Endothelial cell of umbilical vein (primary cell): ENCODE measurements around the gene EPHA4. TPM values are rescaled to one million over a fixed set of nuclear protein-coding genes. Genes with fewer than 3 reads are reported as not detected.

Source experiments
- BruUV-seq: library from RNA; stranded (reverse); fragments of 400-500 nt; replicated peaks from 2 replicates; lab custom pipeline; 2021; lab: Mats Ljungman, UMichigan
- CTCF ChIA-PET: fragments of 300-600, 350-600 bp; sonication (Branson Sonifier 250); formaldehyde crosslinking; loops from one replicate; lab custom pipeline; 2021; ENCODE audit warnings: antibody characterized with exemption, inconsistent platforms; lab: Charles Lee
- POLR2A ChIA-PET: fragments of 300-600, 350-600 bp; sonication (Branson Sonifier 250); formaldehyde crosslinking; loops from one replicate; lab custom pipeline; 2021; ENCODE audit warnings: antibody characterized with exemption, inconsistent platforms; lab: Charles Lee
- DNase-seq: peaks from one replicate; pipeline ENCODE4 v3.0.0-alpha.2; 2011; ENCODE audit warnings: low read depth, low spot score
- FAIRE-seq: peaks from 2 replicates; lab custom pipeline; 2011; peaks lifted over from hg19 to GRCh38; lab: Jason Lieb, UNC
- H2AFZ ChIP-seq: 2 replicates; pipeline ENCODE4 v1.6.0; 2012; ENCODE audit warnings: low read depth, low read length, control low read depth, inconsistent platforms
- H3K27ac ChIP-seq: 2 replicates; pipeline ENCODE4 v1.5.1; 2011; ENCODE audit warnings: low read depth, mild to moderate bottlenecking, control low read depth, low read length, moderate library complexity; ENCODE audit not compliant: insufficient read depth
- H3K27me3 ChIP-seq, 2 experiments: 2 replicates each; pipeline versions ENCODE4 v1.6.0 to v1.6.1; 2011; ENCODE audit warnings: low read length in 2 of 2, mixed read lengths in 1 of 2; ENCODE audit not compliant: control insufficient read depth in 2 of 2, insufficient read depth in 2 of 2
- H3K36me3 ChIP-seq, 2 experiments: 2 replicates in 1 of 2; 3 replicates in 1 of 2; pipeline ENCODE4 v1.5.1; 2011; ENCODE audit warnings: low read length in 2 of 2, mild to moderate bottlenecking in 1 of 2, moderate library complexity in 1 of 2; ENCODE audit not compliant: control insufficient read depth in 2 of 2, insufficient read depth in 2 of 2; ENCODE audit errors: extremely low read depth in 1 of 2
- H3K4me1 ChIP-seq: 3 replicates; pipeline ENCODE4 v1.5.1; 2011; ENCODE audit warnings: mild to moderate bottlenecking, low read length; ENCODE audit not compliant: control insufficient read depth, insufficient read depth; ENCODE audit errors: extremely low read depth
- H3K4me2 ChIP-seq: 2 replicates; pipeline ENCODE4 v1.6.1; 2011; ENCODE audit warnings: low read length, control low read depth, mixed read lengths; ENCODE audit not compliant: insufficient read depth
- H3K4me3 ChIP-seq, 3 experiments: fragments of 200-600 bp in 1 of 3; sonication (generic), shearing (Covaris generic) in 1 of 3; replicated peaks in 1 of 3; 2 replicates each; pipeline ENCODE4 v1.5.1; 2011 to 2016; ENCODE audit warnings: control low read depth in 3 of 3, low read length in 3 of 3, mild to moderate bottlenecking in 2 of 3, inconsistent platforms in 1 of 3, low read depth in 1 of 3, moderate library complexity in 1 of 3; ENCODE audit not compliant: insufficient read depth in 1 of 3
- H3K79me2 ChIP-seq: 2 replicates; pipeline ENCODE4 v1.6.0; 2012; ENCODE audit warnings: low read length, inconsistent platforms; ENCODE audit not compliant: control insufficient read depth, insufficient read depth
- H3K9ac ChIP-seq: replicated peaks from 2 replicates; pipeline ENCODE3; 2011; ENCODE audit warnings: low read length, control low read depth; ENCODE audit not compliant: insufficient read depth; ENCODE audit errors: extremely low read depth
- H3K9me1 ChIP-seq: replicated peaks from 3 replicates; pipeline ENCODE4 v1.6.0; 2011; ENCODE audit warnings: mild to moderate bottlenecking, low read length; ENCODE audit not compliant: control insufficient read depth, insufficient read depth; ENCODE audit errors: extremely low read depth
- H3K9me3 ChIP-seq: replicated peaks from 2 replicates; pipeline ENCODE4 v1.5.1; 2012; ENCODE audit warnings: low read length, inconsistent platforms; ENCODE audit not compliant: control insufficient read depth, insufficient read depth
- H4K20me1 ChIP-seq: replicated peaks from 2 replicates; pipeline ENCODE3; 2011; ENCODE audit warnings: mild to moderate bottlenecking, low read length; ENCODE audit not compliant: control insufficient read depth, insufficient read depth; ENCODE audit errors: extremely low read depth
- EZH2 ChIP-seq: IDR thresholded peaks from 2 replicates; pipeline ENCODE4 v1.6.1; 2012; ENCODE audit warnings: borderline replicate concordance, low read depth, mild to moderate bottlenecking, moderate library complexity, low read length, inconsistent platforms; ENCODE audit not compliant: severe bottlenecking
- FOS ChIP-seq: IDR thresholded peaks from 2 replicates; pipeline ENCODE4 v1.6.1; 2011; ENCODE audit warnings: mild to moderate bottlenecking, low read length, moderate library complexity, borderline replicate concordance; ENCODE audit not compliant: insufficient read depth
- GATA2 ChIP-seq: IDR thresholded peaks from 2 replicates; pipeline ENCODE4 v1.7.0; 2011; ENCODE audit warnings: low read depth, mild to moderate bottlenecking, moderate library complexity, mixed read lengths, low read length; ENCODE audit not compliant: insufficient read length, insufficient read depth
- JUN ChIP-seq: IDR thresholded peaks from 2 replicates; pipeline ENCODE4 v1.6.1; 2011; ENCODE audit warnings: borderline replicate concordance, low read depth; ENCODE audit not compliant: insufficient read length, insufficient read depth
- MAX ChIP-seq: IDR thresholded peaks from 2 replicates; pipeline ENCODE4 v1.6.1; 2011; ENCODE audit not compliant: insufficient read depth, insufficient read length
- MYC ChIP-seq: IDR thresholded peaks from one replicate; pipeline ENCODE4 v1.6.1; 2011; ENCODE audit warnings: mild to moderate bottlenecking, low read depth, low read length
- POLR2A ChIP-seq: IDR thresholded peaks from 2 replicates; pipeline ENCODE4 v1.6.1; 2012; ENCODE audit warnings: low read depth, mild to moderate bottlenecking, control low read depth, low read length
- POLR2AphosphoS5 ChIP-seq: IDR thresholded peaks from 2 replicates; pipeline ENCODE4 v1.6.1; 2012; ENCODE audit warnings: low read depth, mild to moderate bottlenecking, control low read depth, low read length, moderate library complexity; ENCODE audit not compliant: insufficient read depth
- dilution Hi-C: fragments of 300-500 bp; cut with MboI; formaldehyde crosslinking; loops from one replicate; pipeline ENCODE4 v1.15.0; 2019; ENCODE audit warnings: low sequenced_read_pairs; ENCODE audit not compliant: extremely low pct_ligation_motif_present
- intact Hi-C: fragments of 100-400 bp; cut with micrococcal nuclease; formaldehyde crosslinking; loops from one replicate; pipeline ENCODE4 v1.10.0; 2022
- polyA plus RNA-seq, 4 experiments: library from polyadenylated mRNA; depleted of rRNA in 3 of 4; stranded (reverse) in 3 of 4; unstranded in 1 of 4; fragments of >200 nt; gene quantifications; 2 replicates each; pipeline versions ENCODE4 v1.2.1 to v1.2.3, GENCODE V29; 2011 to 2012; ENCODE audit warnings: missing spikeins in 1 of 4
- total RNA-seq: library from RNA; stranded (reverse); gene quantifications from 2 replicates; pipeline ENCODE4 v1.2.3, GENCODE V29; 2021
- TF ChIP-seq, protein P1 (sequence below), 2 donors: IDR thresholded peaks; 1 replicate in 1 of 2; 2 replicates in 1 of 2; pipeline ENCODE4 v1.5.1; 2011; ENCODE audit warnings: low read length in 2 of 2, mild to moderate bottlenecking in 2 of 2, moderate library complexity in 2 of 2, control low read depth in 1 of 2, inconsistent platforms in 1 of 2, low read depth in 1 of 2; ENCODE audit not compliant: insufficient read depth in 1 of 2; ENCODE audit errors: extremely low read depth in 1 of 2

The EPHA4 gene
- total and polyA plus RNA-seq, 2 donors (not counting 3 experiments of a cell fraction or from before 2014, with no cell fraction given) = 11.9 to 19.8 TPM

- POLR2A ChIA-PET = no interaction called here
These were observed 142.2 kb downstream of the EPHA4 start for GRCh38 chr2:221429741-221430491.

DNA sequence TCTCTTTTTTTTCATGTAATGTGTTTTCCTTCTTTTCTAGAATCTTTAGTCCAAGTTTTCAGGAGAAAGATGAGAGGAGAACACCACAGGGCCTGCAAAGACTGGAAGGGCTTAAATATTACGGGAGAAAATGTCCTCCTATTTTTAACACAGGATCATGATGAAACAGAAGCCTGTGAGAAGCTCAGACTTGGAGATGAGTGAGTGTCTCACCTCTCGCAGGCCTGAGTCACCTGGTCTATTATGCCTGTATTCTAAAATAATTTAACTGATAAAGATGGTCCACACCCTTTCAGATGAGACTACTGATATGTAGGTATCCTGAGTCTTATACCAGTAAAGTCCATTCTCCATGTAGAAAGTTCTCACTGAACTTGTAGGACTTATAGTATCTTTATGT lies 143.2 kb downstream of the EPHA4 start:
- intact Hi-C loops = no loop called here

More at GRCh38 chr2:221429741-221430491, 142.2 kb downstream of the EPHA4 start:
- FAIRE-seq (peak; percentile 68), DNase-seq (peak; percentile 16)
- Histone ChIP-seq H3K9ac (no peak overlapping the region), H3K27ac (no peak overlapping the region), H3K79me2 (no peaks in the 10 kb centered on the region), H3K27me3 (no peaks in the 10 kb centered on the region), H3K9me3 (no peaks in the 10 kb centered on the region), H3K4me2 (no peak overlapping the region), H4K20me1 (no peaks in the 10 kb centered on the region), H2AFZ (no peak overlapping the region), H3K9me1 (no peaks in the 10 kb centered on the region), H3K4me3 (no peak overlapping the region), H3K36me3 (peaks cover 0 to 10% of the 10 kb centered on the region in 2 experiments), H3K4me1 (peaks cover 26% of the 10 kb centered on the region)
- CTCF ChIA-PET = interaction anchor here (1.2 kb wide), 1 partner anchor 29 kb away, joined by 5 read pairs; no protein-coding TSS in a partner anchor
- no TSS peak for BruUV-seq
- intact Hi-C loops (no loop called here), dilution Hi-C loops (no loop called here)
- TF ChIP-seq GATA2 (no peak), FOS (peak; percentile 27)

More for the DNA sequence above, 143.2 kb downstream of the EPHA4 start:
- POLR2A ChIA-PET = no interaction called here
- DNase-seq (no peak), FAIRE-seq (no peak)
- Histone ChIP-seq H3K9me3 (no peaks in the 10 kb centered on the region), H3K4me2 (no peak overlapping the region), H3K9ac (no peak overlapping the region), H3K27ac (no peak overlapping the region), H2AFZ (no peak overlapping the region), H3K9me1 (no peaks in the 10 kb centered on the region), H3K79me2 (no peaks in the 10 kb centered on the region), H3K36me3 (peaks cover 0 to 13% of the 10 kb centered on the region in 2 experiments), H3K27me3 (no peaks in the 10 kb centered on the region), H4K20me1 (no peaks in the 10 kb centered on the region), H3K4me3 (no peak overlapping the region), H3K4me1 (peaks cover 21% of the 10 kb centered on the region)
- TF ChIP-seq MYC = no peak
- no peak for TF ChIP-seq FOS
- TF ChIP-seq, protein P1, sequence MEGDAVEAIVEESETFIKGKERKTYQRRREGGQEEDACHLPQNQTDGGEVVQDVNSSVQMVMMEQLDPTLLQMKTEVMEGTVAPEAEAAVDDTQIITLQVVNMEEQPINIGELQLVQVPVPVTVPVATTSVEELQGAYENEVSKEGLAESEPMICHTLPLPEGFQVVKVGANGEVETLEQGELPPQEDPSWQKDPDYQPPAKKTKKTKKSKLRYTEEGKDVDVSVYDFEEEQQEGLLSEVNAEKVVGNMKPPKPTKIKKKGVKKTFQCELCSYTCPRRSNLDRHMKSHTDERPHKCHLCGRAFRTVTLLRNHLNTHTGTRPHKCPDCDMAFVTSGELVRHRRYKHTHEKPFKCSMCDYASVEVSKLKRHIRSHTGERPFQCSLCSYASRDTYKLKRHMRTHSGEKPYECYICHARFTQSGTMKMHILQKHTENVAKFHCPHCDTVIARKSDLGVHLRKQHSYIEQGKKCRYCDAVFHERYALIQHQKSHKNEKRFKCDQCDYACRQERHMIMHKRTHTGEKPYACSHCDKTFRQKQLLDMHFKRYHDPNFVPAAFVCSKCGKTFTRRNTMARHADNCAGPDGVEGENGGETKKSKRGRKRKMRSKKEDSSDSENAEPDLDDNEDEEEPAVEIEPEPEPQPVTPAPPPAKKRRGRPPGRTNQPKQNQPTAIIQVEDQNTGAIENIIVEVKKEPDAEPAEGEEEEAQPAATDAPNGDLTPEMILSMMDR (IDR thresholded peaks at IDR 0.05; ENCODE audit: extremely low read depth in 1 of 2, insufficient read depth in 1 of 2, low read depth in 1 of 2, low read length in 2 of 2) = no peak
- TF ChIP-seq GATA2 = no peak
- no peak for TF ChIP-seq MAX
- no peak for TF ChIP-seq EZH2
- TF ChIP-seq POLR2AphosphoS5 = no peak
- no peak for TF ChIP-seq POLR2A
- no peak for TF ChIP-seq JUN
- BruUV-seq = no TSS peak
- dilution Hi-C loops = no loop called here
- CTCF ChIA-PET = interaction anchor here (1.1 kb wide), 1 partner anchor 15 kb away, joined by 4 read pairs; no protein-coding TSS in a partner anchor
